Gastroesophageal sphincter (tissue), 3 donors: ENCODE data around the gene ZNF521.

Source experiments
- POLR2A ChIP-seq, 2 donors: fragments of 450-650 bp; IDR thresholded peaks; one replicate each; pipeline ENCODE4 v1.6.1; 2017; ENCODE audit warnings: antibody characterized with exemption in 2 of 2, mild to moderate bottlenecking in 2 of 2, moderate library complexity in 1 of 2
- POLR2AphosphoS5 ChIP-seq: sonication (generic); formaldehyde crosslinking; IDR thresholded peaks from one replicate; pipeline ENCODE4 v1.6.1; 2017; ENCODE audit warnings: antibody characterized with exemption
- TF ChIP-seq, protein P1 (sequence below), 4 experiments: fragments of 200-600 bp in 2 of 4; fragments of 450-650 bp in 2 of 4; sonication (generic) in 1 of 4; IDR thresholded peaks; one replicate each; pipeline ENCODE4 v1.5.1; 2017 to 2019; ENCODE audit warnings: antibody characterized with exemption in 4 of 4, mild to moderate bottlenecking in 2 of 4, moderate library complexity in 2 of 4

DNA sequence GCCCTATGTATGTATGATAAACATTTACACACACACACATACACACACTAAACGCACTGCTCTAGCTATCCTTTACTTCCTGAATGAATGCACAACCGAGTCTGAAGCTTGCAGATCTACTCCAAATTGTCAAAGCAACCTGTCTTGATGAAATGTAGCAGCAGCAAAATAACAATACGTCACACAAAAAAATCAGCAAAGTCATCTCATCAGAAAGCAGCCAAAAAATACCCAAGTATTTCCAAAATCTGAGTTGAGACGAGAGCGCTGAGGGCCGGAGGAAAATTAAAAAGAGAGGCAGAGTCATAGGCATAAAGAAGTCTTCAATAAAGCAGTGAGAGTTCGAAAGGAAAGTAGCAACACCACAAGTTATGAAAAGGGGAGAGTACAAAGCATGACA is 67.7 kb downstream of the ZNF521 start:
- TF ChIP-seq POLR2A (IDR thresholded peaks at IDR 0.05) (no peak), POLR2AphosphoS5 (no peak)
- TF ChIP-seq, protein P1, sequence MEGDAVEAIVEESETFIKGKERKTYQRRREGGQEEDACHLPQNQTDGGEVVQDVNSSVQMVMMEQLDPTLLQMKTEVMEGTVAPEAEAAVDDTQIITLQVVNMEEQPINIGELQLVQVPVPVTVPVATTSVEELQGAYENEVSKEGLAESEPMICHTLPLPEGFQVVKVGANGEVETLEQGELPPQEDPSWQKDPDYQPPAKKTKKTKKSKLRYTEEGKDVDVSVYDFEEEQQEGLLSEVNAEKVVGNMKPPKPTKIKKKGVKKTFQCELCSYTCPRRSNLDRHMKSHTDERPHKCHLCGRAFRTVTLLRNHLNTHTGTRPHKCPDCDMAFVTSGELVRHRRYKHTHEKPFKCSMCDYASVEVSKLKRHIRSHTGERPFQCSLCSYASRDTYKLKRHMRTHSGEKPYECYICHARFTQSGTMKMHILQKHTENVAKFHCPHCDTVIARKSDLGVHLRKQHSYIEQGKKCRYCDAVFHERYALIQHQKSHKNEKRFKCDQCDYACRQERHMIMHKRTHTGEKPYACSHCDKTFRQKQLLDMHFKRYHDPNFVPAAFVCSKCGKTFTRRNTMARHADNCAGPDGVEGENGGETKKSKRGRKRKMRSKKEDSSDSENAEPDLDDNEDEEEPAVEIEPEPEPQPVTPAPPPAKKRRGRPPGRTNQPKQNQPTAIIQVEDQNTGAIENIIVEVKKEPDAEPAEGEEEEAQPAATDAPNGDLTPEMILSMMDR (IDR thresholded peaks at IDR 0.05), result no peak
